Stimulated activated memory B cell treated with anti-CD40 and anti-IgM and Interleukin-4, amounts not matched to agents 10 μg/mL and 1 μg/mL and 100 μg/mL, for 72 hours (primary cell): ENCODE data around the gene HOMEZ.
"Not testable (repeated sequence)": the region's sequence is repeated elsewhere in the genome, so short reads cannot be mapped to it uniquely, and the experiment has no call there.

ENCODE experiments used
- ATAC-seq: fragments of 150-1000 bp; cut with Tn5 transposase; 2 replicates; pipeline ENCODE4 v1.10.0; 2021
- H3K27ac Mint-ChIP-seq: one replicate; pipeline ENCODE4 v1.8.0; 2022; ENCODE audit warnings: mild to moderate bottlenecking, mixed read lengths
- H3K27me3 Mint-ChIP-seq: one replicate; pipeline ENCODE4 v1.8.0; 2022; ENCODE audit warnings: mixed read lengths
- H3K36me3 Mint-ChIP-seq: one replicate; pipeline ENCODE4 v1.8.0; 2022; ENCODE audit warnings: mixed read lengths
- H3K4me1 Mint-ChIP-seq: one replicate; pipeline ENCODE4 v1.8.0; 2022; ENCODE audit warnings: mixed read lengths
- H3K4me3 Mint-ChIP-seq: one replicate; pipeline ENCODE4 v1.8.0; 2022; ENCODE audit warnings: mild to moderate bottlenecking, moderate library complexity, mixed read lengths
- H3K9me3 Mint-ChIP-seq: one replicate; pipeline ENCODE4 v1.8.0; 2022; ENCODE audit warnings: mixed read lengths

Gene HOMEZ

GRCh38 chr14:23286020-23286901 is at the start of gene HOMEZ:
Gene HOMEZ, minus strand, starts transcription at chr14:23286132. Its CDS starts 180 bp downstream, at chr14:23285952.
- peak; percentile 100 for ATAC-seq
- peak within 1 kb of the TSS; percentile 83 for H3K27ac Mint-ChIP-seq
- H3K4me3 Mint-ChIP-seq, result peak within 1 kb of the TSS; percentile 97
- no peaks in the 10 kb centered on the region for H3K36me3 Mint-ChIP-seq
- peaks cover 21% of the 10 kb centered on the region for H3K4me1 Mint-ChIP-seq
- H3K9me3 Mint-ChIP-seq, result no peaks in the 10 kb centered on the region
- H3K27me3 Mint-ChIP-seq, result no peaks in the 10 kb centered on the region

GRCh38 chr14:23335623-23336022 is 49.7 kb upstream of the HOMEZ start:
- no peak overlapping the region for H3K27ac Mint-ChIP-seq
- no peak for ATAC-seq
- no peak overlapping the region for H3K4me3 Mint-ChIP-seq
- H3K36me3 Mint-ChIP-seq, result no peaks in the 10 kb centered on the region
- peaks cover 3% of the 10 kb centered on the region for H3K9me3 Mint-ChIP-seq
- H3K4me1 Mint-ChIP-seq, result no peaks in the 10 kb centered on the region
- H3K27me3 Mint-ChIP-seq, result peaks cover 32% of the 10 kb centered on the region

- Mint-ChIP-seq H3K4me1 (peaks cover 9% of the 10 kb centered on the region), H3K27me3 (no peaks in the 10 kb centered on the region), H3K27ac (no peak overlapping the region), H3K36me3 (peaks cover 21% of the 10 kb centered on the region), H3K4me3 (no peak overlapping the region), H3K9me3 (no peaks in the 10 kb centered on the region)
- ATAC-seq, result peak; percentile 59
These were observed 42.2 kb upstream of the HOMEZ start for GRCh38 chr14:23327947-23328744.

- Mint-ChIP-seq H3K36me3 (peaks cover 34% of the 10 kb centered on the region), H3K27me3 (no peaks in the 10 kb centered on the region), H3K9me3 (no peaks in the 10 kb centered on the region), H3K27ac (no peak overlapping the region), H3K4me3 (no peak overlapping the region), H3K4me1 (peaks cover 23% of the 10 kb centered on the region)
- ATAC-seq, result no peak
These were observed 40.8 kb upstream of the HOMEZ start for GRCh38 chr14:23326491-23327332.

GRCh38 chr14:23325746-23326145 is 39.8 kb upstream of the HOMEZ start:
- H3K9me3 Mint-ChIP-seq, result not testable (repeated sequence)

GRCh38 chr14:23324993-23325392 is 39.1 kb upstream of the HOMEZ start:
- ATAC-seq, result no peak
- H3K4me3 Mint-ChIP-seq, result no peak overlapping the region
- peaks cover 4% of the 10 kb centered on the region for H3K9me3 Mint-ChIP-seq
- H3K27ac Mint-ChIP-seq, result no peak overlapping the region
- H3K36me3 Mint-ChIP-seq, result peaks cover 39% of the 10 kb centered on the region
- peaks cover 29% of the 10 kb centered on the region for H3K4me1 Mint-ChIP-seq
- H3K27me3 Mint-ChIP-seq, result no peaks in the 10 kb centered on the region

More at GRCh38 chr14:23325746-23326145, 39.8 kb upstream of the HOMEZ start:
- Mint-ChIP-seq H3K4me1 (peaks cover 23% of the 10 kb centered on the region), H3K36me3 (peaks cover 34% of the 10 kb centered on the region), H3K27ac (peak overlapping the region; percentile 21)
- ATAC-seq, H3K4me3 Mint-ChIP-seq, H3K27me3 Mint-ChIP-seq: not testable (repeated sequence)

- H3K27ac Mint-ChIP-seq, result no peak overlapping the region
- ATAC-seq, result no peak
- H3K4me3 Mint-ChIP-seq, result no peak overlapping the region
- H3K27me3 Mint-ChIP-seq, result no peaks in the 10 kb centered on the region
- peaks cover 8% of the 10 kb centered on the region for H3K9me3 Mint-ChIP-seq
- peaks cover 45% of the 10 kb centered on the region for H3K36me3 Mint-ChIP-seq
- peaks cover 34% of the 10 kb centered on the region for H3K4me1 Mint-ChIP-seq
These were observed 38.5 kb upstream of the HOMEZ start for GRCh38 chr14:23324455-23324846.

- ATAC-seq, result no peak
- Mint-ChIP-seq H3K36me3 (peaks cover 46% of the 10 kb centered on the region), H3K4me3 (no peak overlapping the region), H3K9me3 (peaks cover 8% of the 10 kb centered on the region), H3K27me3 (no peaks in the 10 kb centered on the region), H3K27ac (no peak overlapping the region), H3K4me1 (peaks cover 36% of the 10 kb centered on the region)
These were observed 38.0 kb upstream of the HOMEZ start for GRCh38 chr14:23323838-23324454.

- Mint-ChIP-seq H3K27ac (peak overlapping the region; percentile 96), H3K36me3 (peaks cover 46% of the 10 kb centered on the region), H3K4me1 (peaks cover 36% of the 10 kb centered on the region), H3K9me3 (peaks cover 8% of the 10 kb centered on the region), H3K4me3 (peak overlapping the region; percentile 93), H3K27me3 (no peaks in the 10 kb centered on the region)
- no peak for ATAC-seq
These were observed 36.9 kb upstream of the HOMEZ start for GRCh38 chr14:23322568-23323517.

GRCh38 chr14:23321572-23322547 is 35.9 kb upstream of the HOMEZ start:
- Mint-ChIP-seq H3K4me1 (peaks cover 36% of the 10 kb centered on the region), H3K9me3 (peaks cover 8% of the 10 kb centered on the region), H3K4me3 (peak overlapping the region; percentile 93), H3K36me3 (peaks cover 46% of the 10 kb centered on the region), H3K27me3 (no peaks in the 10 kb centered on the region), H3K27ac (peak overlapping the region; percentile 96)
- peak; percentile 14 for ATAC-seq

GRCh38 chr14:23320584-23321571 is 34.9 kb upstream of the HOMEZ start, which contains the start of gene PABPN1:
Gene PABPN1, plus strand, starts transcription at chr14:23321457. Its CDS starts 13 bp downstream, at chr14:23321470.
- peak; percentile 95 for ATAC-seq
- H3K4me3 Mint-ChIP-seq, result peak within 1 kb of the TSS; percentile 93
- H3K27ac Mint-ChIP-seq, result peak within 1 kb of the TSS; percentile 96
- H3K4me1 Mint-ChIP-seq, result peaks cover 34% of the 10 kb centered on the region
- no peaks in the 10 kb centered on the region for H3K27me3 Mint-ChIP-seq
- H3K9me3 Mint-ChIP-seq, result peaks cover 8% of the 10 kb centered on the region
- peaks cover 41% of the 10 kb centered on the region for H3K36me3 Mint-ChIP-seq
